ENCODE results near the gene MPDU1.
A peak's percentile ranks its signal among the peaks of the same experiment; 100 is the strongest.

The MPDU1 gene

GRCh38 chr17:7548585-7549400 is 34.9 kb upstream of the MPDU1 start, which contains the start of gene TNFSF12:
TSS of gene TNFSF12 (plus strand) at chr17:7549058. CDS start at chr17:7549154, 96 bp downstream.
- no peaks in the 10 kb centered on the region for H3K9me3 Mint-ChIP-seq
- peak within 1 kb of the TSS; percentile 77 for H3K4me3 Mint-ChIP-seq
- peaks cover 53% of the 10 kb centered on the region for H3K27me3 Mint-ChIP-seq (ENCODE audit: low read depth, poor library complexity)
- H3K4me1 Mint-ChIP-seq = peaks cover 29% of the 10 kb centered on the region
- DNase-seq = peak; percentile 69
- peak within 1 kb of the TSS; percentile 23 for H3K27ac Mint-ChIP-seq
- H3K36me3 Mint-ChIP-seq (ENCODE audit: low read depth) = no peaks in the 10 kb centered on the region
- no peak for TF ChIP-seq CTCF (IDR thresholded peaks at IDR 0.05)

- H3K27me3 Mint-ChIP-seq (ENCODE audit: low read depth, poor library complexity) = peaks cover 46% of the 10 kb centered on the region
- H3K4me3 Mint-ChIP-seq = peak overlapping the region; percentile 73
- no peaks in the 10 kb centered on the region for H3K9me3 Mint-ChIP-seq
- peaks cover 29% of the 10 kb centered on the region for H3K4me1 Mint-ChIP-seq
- DNase-seq = no peak
- peak overlapping the region; percentile 23 for H3K27ac Mint-ChIP-seq
- no peaks in the 10 kb centered on the region for H3K36me3 Mint-ChIP-seq (ENCODE audit: low read depth)
- no peak for TF ChIP-seq CTCF (IDR thresholded peaks at IDR 0.05)
Measured at GRCh38 chr17:7549401-7550055, 34.1 kb upstream of the MPDU1 start.

- peaks cover 33% of the 10 kb centered on the region for H3K4me1 Mint-ChIP-seq
- H3K27me3 Mint-ChIP-seq (ENCODE audit: low read depth, poor library complexity) = peaks cover 39% of the 10 kb centered on the region
- DNase-seq = no peak
- no peak overlapping the region for H3K27ac Mint-ChIP-seq
- no peak for TF ChIP-seq CTCF (IDR thresholded peaks at IDR 0.05)
- no peak overlapping the region for H3K4me3 Mint-ChIP-seq
- H3K36me3 Mint-ChIP-seq (ENCODE audit: low read depth) = no peaks in the 10 kb centered on the region
- H3K9me3 Mint-ChIP-seq = no peaks in the 10 kb centered on the region
Measured at GRCh38 chr17:7550344-7550743, 33.3 kb upstream of the MPDU1 start.

- H3K36me3 Mint-ChIP-seq (ENCODE audit: low read depth) = no peaks in the 10 kb centered on the region
- no peak overlapping the region for H3K27ac Mint-ChIP-seq
- TF ChIP-seq CTCF (IDR thresholded peaks at IDR 0.05) = no peak
- peaks cover 40% of the 10 kb centered on the region for H3K27me3 Mint-ChIP-seq (ENCODE audit: low read depth, poor library complexity)
- H3K4me1 Mint-ChIP-seq = peaks cover 38% of the 10 kb centered on the region
- DNase-seq = no peak
- H3K4me3 Mint-ChIP-seq = no peak overlapping the region
- H3K9me3 Mint-ChIP-seq = no peaks in the 10 kb centered on the region
Measured at GRCh38 chr17:7551396-7551795, 32.3 kb upstream of the MPDU1 start.

GRCh38 chr17:7552621-7553051 is 31.0 kb upstream of the MPDU1 start:
- Mint-ChIP-seq H3K4me1 (peaks cover 42% of the 10 kb centered on the region), H3K27me3 (ENCODE audit: low read depth, poor library complexity) (peaks cover 34% of the 10 kb centered on the region), H3K27ac (no peak overlapping the region), H3K36me3 (ENCODE audit: low read depth) (no peaks in the 10 kb centered on the region), H3K9me3 (no peaks in the 10 kb centered on the region), H3K4me3 (no peak overlapping the region)
- DNase-seq = no peak
- no peak for TF ChIP-seq CTCF (IDR thresholded peaks at IDR 0.05)
